Fibroblast of skin of right quadriceps (primary cell): ENCODE measurements around the gene KCNK3.

Experiments
- DNase-seq: peaks from one replicate; pipeline ENCODE4 v3.0.0-alpha.2; 2013

The KCNK3 gene

DNA sequence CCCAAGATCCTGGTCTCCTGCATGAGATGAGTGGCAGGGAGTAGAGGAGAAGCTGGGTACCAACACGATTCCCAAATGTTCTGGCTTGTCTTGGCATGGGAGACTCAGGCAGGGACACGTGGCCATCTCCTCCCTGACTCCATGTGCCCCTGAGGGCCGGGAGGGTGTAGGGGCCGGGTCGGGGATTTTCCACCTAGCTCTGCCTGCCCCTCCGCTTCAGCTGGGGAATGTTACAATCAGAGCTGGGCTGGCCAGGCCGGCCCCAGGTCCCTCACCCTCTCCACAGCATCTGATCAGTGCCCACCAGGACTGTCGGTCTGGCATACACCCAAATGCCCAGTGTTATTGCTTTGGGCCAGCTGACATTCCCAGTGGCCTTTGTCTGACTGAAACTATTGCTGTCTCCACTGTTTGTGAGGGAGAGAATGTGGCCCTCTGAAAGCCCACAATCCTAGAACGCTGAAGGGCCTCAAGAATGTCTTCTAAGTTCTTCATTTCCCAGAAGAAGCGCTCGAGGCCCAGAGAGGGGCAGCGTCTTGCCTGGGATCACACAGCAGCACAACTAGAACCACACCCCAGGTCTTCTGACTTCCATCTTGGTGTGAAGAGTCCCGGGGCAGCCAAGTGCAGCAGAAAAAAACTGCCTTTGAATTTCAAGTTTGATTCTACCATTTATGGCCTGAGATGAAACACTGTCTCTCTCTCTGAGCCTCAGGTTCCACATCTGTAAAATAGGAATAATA, 23.2 kb downstream of the KCNK3 start:
- no peak for DNase-seq

DNA sequence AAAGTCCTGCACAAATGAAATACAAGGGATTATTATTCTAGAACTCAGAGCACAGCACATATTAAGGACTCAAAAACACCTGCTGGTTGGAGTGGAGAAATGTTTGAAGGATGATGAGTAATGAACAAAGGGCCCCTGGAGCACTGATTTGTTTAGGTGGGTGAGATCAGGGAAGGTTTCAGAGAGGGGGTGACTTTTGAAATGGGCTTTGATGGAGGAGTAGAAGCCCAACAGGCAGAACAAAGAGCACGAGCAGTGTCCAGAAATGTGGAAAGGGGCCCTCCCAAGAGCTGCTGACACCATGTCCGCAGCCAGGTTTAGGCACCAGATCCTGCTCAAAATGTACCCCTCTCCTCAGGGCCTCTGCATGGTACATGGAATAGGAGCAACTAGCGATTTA, 23.8 kb downstream of the KCNK3 start:
- DNase-seq, result no peak

DNA sequence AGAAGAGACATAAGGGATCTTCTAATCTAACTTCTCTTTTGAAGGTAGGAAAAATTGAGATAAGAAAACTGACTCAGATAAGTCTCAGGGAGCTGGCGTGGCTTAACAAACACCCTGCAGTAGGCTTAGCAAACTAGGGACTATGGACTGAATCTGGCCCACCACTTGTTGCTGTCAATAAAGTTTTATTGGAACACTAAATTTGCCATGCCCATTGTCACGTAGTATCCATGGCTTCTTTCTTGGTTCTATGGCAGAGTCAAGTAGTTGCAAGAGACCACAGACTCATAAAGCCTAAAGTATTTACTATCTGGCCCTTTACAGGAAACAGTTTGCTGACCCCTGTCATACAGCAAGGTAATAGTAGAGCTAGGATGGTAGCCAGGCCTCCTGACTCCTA, 24.2 kb downstream of the KCNK3 start:
- DNase-seq, result no peak

DNA sequence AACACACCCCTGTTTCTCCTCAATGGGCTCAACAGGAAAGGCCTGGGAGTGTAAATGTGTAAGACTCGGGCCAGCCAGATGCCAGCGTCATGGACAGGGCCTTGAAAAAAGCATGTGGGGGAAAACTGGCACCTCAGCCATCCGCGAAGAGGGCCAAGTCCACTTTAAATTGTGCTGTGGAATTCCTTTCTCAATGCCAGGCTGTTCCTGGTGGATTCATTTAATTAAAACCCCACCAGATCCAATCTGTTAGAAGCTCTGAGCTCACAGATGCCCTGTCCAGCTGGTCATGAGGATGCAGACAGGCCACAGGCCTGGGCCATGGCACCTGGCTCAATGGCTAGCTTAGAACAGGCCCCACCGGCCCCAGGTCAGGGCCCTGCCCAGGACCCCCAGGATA, 24.8 kb downstream of the KCNK3 start:
- DNase-seq, result no peak

DNA sequence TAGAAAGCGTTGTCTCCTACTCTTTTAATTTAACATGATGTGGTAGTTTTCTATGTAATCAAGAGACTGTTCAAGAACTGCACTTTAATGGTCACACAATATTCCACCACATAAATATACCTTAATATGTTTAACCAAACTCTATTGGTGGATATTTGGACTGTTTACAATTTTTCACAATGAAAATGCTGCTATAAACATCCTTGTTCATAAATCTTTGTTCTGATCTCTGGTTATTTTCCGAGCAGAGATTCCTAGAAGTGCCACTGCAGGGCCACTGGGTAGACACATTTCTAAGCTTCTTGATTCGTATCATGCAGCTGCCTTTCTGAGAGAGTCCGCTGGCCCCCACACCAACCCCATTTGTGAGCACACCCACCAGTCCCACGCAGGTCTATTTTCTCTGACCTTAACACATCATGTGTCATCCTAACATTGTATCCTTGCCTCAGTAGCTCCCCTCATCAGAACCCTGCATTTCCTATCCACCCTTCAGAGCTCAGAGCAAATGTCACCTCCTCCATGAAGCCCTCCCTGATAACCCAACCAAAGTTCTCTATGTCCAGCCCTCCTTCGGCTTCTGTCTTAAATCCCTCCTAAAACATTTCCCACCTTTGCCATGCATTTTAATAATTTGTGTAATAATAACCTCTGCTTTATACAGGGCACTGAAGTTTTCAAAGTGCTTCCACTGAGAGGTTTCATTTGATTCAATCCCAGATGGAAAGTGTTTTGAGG, 26.6 kb downstream of the KCNK3 start:
- no peak for DNase-seq

DNA sequence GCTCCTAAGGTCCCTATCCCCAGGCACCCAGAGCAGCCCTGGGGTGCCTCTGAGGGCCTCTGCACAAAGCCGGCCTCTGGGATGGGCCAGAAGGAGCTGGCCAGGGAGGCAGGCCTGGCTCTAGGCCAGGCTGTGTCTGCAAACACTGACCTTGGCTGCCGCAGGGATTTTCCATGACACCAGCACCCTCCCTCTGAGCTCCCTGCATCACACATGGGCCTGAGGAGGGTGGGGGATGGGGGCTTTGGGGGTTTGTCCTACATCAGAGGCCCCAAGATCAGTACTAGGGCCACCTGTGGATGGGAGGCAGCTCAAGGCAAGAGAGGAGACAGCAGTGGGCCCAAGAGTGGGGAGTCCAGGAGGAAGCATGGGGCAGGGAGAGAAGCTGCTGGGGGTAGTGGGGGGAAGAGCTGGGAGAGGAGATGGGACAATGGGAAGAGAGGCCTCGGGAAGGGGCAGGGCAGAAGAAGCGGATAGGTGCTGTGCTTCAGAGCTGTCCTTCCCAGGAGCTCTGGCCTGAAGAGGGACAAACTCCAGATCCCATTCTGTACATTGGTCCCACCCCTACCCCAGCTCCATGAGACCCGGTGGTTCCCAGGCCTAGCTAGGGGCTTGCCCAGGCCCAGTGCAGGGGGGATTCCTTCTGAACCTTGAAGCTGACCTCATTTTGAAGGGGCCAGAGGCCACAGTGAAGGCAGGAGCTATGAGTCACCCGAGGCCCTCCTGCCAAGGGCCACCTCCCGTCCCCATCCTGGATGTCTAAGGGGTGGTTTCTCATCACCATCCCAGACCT, 28.0 kb downstream of the KCNK3 start:
- peak; percentile 38 for DNase-seq

DNA sequence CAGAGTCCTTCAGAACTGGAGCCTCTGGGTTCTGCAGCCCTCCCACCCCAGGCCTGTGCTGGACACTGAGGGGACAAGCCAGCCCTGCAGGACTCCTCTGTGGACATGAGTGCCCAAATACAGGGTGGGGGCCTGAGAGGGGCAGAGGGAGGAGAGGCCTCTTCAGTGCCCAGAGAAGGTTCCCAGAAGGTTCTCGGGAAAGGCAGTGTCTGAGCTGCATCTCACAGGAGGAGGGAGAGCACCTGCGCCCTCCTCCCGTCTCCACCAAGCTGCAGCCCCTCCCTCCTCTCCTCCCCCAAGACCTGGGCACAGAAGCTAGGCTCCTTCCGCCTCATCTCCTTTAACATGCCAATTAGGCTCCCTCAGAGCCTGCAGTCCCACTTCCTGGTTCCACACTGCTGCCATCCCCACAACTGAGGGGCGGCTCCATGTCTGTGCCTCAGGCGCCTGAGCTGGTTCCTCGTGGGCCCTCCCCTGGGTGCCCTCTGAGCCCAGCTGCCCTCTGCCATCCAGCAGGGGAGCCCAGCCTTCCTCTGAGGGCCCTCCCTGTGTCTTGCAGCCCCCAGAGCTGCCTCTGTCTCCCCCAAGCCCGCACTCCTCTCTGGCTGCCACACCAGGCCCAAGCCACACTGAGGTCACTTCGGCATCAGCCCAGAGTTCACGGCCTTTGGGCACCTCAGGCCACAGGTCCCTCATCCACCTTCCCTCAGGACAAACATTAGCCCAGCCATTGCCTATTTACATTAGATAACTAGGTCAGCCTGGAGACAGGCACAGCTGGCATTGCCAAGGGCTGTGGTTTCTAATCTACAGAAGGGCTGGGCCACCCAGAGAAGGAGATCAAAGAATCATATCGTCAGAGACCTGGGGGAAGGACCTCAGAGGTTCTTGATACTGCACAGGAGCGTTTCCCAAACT, 28.9 kb downstream of the KCNK3 start:
- no peak for DNase-seq

DNA sequence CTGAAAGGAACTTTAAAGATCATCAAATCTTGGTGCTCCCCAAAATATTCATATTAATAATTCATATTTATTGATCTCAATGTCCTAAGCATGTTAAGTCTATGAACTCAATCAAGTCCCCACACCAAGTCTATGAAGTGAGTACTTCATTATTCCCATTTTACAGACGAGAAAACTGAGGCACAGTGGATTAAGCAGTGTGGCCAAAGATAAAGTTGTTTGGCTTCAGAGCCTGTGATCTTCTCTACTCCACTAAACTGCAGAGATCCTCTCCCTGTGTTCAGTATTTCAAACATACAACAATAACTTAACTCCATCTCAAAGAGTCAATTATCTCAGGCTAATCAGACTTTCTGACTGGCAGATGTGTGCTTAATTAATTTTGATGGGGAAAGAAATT, 29.8 kb downstream of the KCNK3 start:
- DNase-seq, result no peak

DNA sequence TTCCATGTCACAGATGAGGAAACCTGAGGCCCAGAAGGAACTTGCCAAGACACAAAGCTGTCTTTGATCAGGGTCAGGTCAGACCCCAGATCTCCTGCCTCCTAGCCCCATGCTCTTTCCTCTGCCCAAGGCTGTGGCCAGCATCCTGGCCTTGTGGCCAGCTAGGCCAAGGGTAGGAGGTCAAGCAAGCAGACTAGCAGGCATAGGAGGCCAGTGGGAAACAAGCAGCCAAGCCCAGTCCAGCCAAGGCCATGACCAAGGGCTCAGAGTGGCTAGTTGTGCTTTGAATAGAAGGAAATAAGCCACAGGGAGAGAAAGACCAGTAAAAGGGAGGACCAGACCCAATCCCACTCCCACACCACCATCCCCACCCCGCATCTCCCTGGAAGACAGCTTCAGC, 30.4 kb downstream of the KCNK3 start:
- no peak for DNase-seq

DNA sequence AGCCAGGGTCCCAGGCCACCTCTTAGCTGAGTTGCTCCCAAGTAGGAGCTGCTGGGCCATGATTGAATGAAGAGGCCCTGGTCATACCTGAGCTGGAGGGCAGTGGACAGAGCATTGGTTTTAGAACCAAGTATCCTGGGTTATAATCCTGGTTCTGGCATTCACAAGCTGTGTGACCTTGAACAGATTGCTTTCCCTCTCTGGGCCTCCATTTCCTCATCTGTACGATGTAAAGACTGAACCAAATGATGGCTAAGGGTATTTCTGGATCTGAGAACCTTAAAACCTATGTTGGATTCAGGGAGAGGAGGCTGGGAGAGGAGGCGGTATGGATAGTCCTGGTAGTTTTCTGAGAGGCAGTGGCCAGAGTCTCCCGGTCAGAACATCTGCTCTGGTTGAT, 31.0 kb downstream of the KCNK3 start:
- DNase-seq, result no peak

DNA sequence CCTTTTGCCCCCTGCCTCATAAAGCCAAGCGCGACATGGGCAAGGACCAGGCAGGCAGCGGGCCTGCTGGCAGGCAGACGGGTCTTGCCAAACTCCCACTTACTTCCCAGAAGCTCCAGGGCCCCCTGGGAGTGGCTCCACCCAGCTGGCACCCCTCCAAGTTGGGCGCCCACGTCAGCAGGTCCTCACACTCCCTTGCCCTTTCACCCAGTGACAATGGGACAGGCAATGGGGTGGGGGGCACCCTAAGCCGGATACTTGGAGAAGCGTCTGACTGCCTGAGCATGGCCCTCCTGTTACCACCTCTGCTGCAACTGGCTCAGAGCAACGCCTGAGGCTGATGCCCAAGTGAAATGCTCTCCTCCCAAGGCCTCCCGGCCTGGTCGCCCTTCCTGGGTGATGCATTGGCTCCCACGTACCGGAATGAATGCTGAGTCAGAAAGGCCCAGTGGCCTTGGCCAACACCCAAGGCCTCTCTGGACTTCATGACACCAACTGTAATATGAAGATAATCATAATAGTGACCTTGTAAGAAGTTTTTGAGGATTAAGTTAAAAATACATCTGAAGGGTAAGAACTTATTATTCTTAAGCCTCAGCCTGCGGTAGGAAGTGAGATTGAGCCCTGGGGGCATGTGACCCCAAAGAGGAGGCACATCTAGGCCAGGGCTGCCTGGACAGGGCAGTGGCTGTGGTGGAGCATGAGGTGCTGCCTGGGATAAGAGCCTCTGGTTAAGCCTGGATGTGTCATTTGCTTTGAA, 31.6 kb downstream of the KCNK3 start:
- peak; percentile 32 for DNase-seq

DNA sequence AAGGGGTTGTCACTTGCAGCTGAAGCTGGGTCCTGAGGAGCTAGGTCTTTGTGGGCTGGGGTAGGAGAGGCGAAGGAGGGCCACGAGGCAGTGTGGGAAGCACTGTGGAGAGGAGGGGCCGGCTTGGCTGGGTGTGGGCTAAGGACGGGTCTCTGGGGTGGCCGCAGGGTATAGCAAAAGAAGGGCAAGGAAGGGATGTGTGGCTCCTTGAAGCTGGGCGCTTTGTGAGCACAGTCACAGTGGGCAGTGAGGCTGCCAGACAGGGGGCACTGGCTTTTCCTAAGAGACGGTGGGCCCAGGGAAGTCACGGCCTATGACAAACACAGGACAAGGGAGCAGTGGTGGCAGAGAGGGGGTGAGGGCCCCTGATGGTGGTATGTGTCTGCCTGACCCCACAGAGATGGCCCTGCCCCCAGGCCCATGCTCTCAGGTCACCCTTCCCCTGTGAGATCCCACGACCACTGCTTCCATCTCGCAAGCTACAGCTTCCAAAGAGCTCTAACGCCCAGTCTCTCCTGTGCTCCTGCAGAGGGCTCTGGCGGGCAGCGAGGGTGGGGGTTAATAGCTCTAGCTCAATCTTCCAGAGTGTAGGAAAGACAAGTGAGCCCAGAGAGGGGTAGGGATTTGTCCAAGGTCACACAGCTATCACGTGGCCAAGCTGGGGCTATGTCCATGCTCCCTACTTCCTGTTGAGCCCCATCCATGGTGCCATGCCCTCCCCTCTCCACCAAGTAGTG, 32.4 kb downstream of the KCNK3 start:
- DNase-seq, result no peak

DNA sequence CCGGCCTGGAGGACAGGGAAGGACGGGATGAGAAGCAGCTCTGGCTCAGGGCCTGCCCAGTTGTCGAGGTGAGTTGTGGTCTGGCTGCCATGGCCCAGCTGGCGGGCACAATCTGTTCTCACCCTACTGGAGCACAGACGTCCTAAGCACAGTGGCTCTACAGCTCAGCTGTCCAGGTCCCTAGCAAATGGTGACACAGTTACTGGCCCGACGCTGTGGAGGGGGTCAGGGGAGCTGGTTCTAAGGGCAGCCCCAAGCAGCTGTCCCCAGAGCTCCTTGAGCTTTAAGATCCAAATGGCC, 32.9 kb downstream of the KCNK3 start:
- no peak for DNase-seq

DNA sequence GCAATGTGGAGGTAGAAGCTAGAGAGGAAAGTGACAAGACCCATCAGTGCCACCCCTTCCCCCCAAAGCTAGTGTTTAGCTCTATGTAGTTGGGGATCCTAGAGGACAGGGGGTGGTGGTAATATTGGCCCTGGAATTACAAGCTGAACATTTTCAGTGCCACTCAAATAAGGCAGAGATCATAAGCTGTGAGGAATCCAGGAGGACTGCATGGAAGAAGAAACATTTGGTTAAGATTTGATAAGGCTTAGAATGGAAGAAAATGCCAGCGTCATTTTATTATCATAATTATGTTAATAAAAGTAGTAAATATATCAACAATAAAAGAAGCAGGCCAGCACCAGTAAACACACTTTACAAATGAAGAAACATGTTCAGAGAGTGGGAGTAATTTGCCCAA, 33.7 kb downstream of the KCNK3 start:
- no peak for DNase-seq

DNA sequence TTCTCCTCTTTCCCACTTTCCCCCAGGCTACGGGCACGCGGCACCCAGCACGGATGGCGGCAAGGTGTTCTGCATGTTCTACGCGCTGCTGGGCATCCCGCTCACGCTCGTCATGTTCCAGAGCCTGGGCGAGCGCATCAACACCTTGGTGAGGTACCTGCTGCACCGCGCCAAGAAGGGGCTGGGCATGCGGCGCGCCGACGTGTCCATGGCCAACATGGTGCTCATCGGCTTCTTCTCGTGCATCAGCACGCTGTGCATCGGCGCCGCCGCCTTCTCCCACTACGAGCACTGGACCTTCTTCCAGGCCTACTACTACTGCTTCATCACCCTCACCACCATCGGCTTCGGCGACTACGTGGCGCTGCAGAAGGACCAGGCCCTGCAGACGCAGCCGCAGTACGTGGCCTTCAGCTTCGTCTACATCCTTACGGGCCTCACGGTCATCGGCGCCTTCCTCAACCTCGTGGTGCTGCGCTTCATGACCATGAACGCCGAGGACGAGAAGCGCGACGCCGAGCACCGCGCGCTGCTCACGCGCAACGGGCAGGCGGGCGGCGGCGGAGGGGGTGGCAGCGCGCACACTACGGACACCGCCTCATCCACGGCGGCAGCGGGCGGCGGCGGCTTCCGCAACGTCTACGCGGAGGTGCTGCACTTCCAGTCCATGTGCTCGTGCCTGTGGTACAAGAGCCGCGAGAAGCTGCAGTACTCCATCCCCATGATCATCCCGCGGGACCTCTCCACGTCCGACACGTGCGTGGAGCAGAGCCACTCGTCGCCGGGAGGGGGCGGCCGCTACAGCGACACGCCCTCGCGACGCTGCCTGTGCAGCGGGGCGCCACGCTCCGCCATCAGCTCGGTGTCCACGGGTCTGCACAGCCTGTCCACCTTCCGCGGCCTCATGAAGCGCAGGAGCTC, 35.4 kb downstream of the KCNK3 start:
- DNase-seq, result peak; percentile 19

DNA sequence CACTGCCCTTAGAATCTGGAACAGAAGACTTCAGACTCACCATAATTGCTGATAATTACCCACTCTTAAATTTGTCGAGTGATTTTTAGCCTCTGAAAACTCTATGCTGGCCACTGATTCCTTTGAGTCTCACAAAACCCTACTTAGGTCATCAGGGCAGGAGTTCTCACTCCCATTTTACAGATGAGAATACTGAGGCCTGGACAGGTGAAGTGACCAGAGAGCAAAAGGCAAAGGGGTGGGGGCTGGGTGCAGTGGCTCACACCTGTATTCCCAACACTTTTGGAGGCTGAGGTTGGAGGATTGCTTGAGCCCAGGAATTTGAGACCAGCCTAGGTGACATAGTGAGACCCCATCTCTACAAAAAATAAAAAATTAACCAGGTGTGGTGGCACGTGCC, 36.8 kb downstream of the KCNK3 start:
- DNase-seq, result no peak

DNA sequence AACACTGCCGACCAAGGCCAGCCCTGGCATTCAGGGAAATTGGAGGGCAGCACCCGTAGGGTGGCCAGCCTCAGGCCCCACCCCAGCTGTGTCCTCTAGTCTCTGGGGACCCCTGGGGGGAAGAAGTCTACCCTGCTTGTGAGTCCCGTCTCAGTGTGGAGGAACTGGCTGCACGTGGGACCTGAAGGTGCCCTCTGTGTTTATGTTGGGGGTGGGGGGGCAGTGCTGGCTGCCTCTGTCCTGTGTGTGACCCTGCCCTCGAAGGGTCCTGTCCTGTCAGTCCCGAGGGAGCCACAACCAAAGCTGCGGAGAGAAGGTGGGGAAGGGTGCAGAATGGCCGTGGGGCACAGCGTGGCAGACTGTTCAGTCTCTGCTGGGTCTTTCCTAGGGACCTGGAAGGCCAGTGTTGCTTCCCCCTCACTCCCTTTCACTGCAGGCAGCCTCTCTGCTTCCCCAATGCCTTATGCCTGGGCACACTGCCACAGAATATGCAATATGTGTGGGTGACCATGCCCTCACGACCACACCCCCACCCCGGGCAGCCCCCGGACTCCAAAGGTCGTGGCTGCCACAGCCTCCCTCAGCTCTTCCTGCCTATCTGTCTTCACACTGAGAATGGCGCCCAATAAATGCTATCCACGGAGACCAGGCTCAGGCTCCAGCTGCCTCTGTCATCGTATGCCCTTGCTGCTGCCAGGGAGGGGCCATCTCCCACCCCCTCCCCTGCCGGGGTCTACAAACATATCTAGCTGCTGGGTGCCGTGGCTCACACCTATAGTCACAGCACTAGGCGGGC, 38.2 kb downstream of the KCNK3 start:
- DNase-seq, result no peak

DNA sequence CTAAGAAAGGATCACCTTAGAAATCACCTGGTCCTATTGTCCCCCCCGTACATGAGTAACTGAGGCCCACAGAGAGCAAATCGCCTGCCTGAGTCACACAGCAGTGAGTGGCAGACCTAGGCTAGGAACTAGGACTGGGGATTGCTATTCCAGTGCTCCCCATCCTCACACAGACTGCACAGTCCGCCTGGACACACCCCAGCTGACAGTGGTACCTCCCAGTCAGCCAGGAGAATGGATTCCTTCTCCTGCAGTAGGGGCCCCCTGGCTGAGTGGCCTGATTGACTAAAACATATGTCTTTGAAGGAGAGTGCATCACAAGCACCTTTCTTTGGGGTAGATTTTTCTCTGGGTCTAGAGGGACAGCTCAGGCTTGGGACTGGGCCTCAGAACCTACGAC, 39.2 kb downstream of the KCNK3 start:
- no peak for DNase-seq

DNA sequence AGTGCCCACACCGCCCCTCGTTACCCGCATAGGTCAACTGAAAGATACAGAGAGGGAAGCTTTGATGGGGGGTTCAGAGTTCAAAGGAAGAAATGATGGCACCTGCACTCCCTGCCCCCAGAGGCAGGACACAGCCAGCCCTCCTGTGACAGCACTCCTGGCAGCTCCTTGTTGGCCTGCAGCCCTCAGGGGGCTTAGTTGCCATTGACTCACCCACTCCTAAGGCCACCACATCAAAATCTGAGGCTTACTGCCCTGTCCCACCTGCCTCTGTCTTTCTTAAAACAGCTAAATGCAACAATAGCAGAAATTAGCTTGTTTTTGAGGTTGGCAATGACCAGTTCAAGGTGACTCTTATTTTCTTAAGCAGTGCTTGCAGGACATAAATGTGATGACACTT, 39.9 kb downstream of the KCNK3 start:
- DNase-seq, result no peak

DNA sequence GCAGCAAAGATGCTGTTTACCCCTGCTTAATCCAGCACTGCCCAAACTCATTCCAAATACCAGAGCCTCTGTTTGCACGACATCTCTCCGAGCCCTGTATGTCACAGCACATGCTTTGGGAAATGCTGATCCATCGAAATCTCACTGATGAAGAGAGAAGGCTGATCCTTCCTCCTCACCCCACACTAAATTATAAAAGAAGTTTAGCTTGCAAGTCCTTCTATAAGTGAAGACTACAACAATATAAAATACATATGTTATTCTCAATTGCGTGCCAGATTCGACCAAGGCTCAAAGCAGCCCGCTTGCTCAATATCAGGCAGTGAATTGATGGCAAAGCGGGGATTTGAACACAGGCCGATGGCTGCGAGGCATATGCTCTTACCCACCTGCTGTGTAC, 40.9 kb downstream of the KCNK3 start:
- no peak for DNase-seq
